Measurements from ENCODE around the gene ABCC8. TPM values are rescaled to one million over a fixed set of nuclear protein-coding genes. Genes with fewer than 3 reads are reported as not detected.

Gene ABCC8
- total and polyA plus RNA-seq, 2 of the 8 experiments (the other 6 are each of a cell fraction or from before 2014, with no cell fraction given) = 3.7 to 4.9 TPM

DNA sequence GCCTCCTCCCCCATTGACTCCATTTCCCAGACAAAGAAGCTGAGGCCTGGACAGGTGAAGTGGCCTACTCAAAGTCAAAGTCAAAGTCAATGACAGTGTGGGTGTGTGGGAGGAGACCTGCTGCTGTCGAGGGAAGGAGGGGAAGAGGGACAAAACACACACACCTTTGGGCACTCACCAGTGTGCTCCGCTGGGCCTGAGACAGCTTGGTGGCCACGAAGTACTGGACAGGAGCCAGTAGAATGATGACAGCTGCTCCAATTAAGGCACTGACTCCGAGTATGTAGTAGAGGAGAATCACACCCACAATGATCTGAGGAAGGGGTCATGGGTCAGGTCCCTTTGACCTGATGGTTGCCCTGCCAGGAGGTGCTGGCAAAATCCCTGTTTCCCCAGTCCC lies 33.6 kb downstream of the ABCC8 start:
- ChIA-PET POLR2A (ENCODE audit: partially characterized antibody) (no interaction called here), CTCF (ENCODE audit: partially characterized antibody) (interaction anchor here (0.8 to 1.6 kb wide), 5 partner anchors 14 to 51 kb away, joined by 3 to 4 read pairs (median 3); no protein-coding TSS in a partner anchor)
- H4K8ac ChIP-seq (ENCODE audit: extremely low read depth, insufficient read depth, low read length) = no peak overlapping the region; the same call in 1 of the 2 replicates
- H2BK15ac ChIP-seq (ENCODE audit: low read length) = no peak overlapping the region
- no peak overlapping the region for H2AFZ ChIP-seq (ENCODE audit: low read length)
- H3K4me2 ChIP-seq (ENCODE audit: insufficient read depth in 1 of 2, low read depth in 2 of 2, low read length in 2 of 2) = no peak overlapping the region
- no peak overlapping the region for H3K9ac ChIP-seq (replicated peaks in 1 of 4; ENCODE audit: extremely low read depth in 1 of 4, low read depth in 3 of 4, low read length in 3 of 4)
- no peak overlapping the region for H3K4me3 ChIP-seq (ENCODE audit: extremely low read depth in 1 of 4, insufficient read depth in 2 of 4, low read depth in 3 of 4, low read length in 4 of 4)
- H3K79me1 ChIP-seq (ENCODE audit: low read depth, low read length) = no peaks in the 10 kb centered on the region
- H4K5ac ChIP-seq (ENCODE audit: insufficient read length, low read depth, low read length) = no peak overlapping the region
- H4K20me1 ChIP-seq (replicated peaks in 1 of 2; ENCODE audit: control insufficient read depth in 1 of 2, insufficient read depth in 2 of 2, low read length in 2 of 2) = no peaks in the 10 kb centered on the region
- H3K79me2 ChIP-seq (ENCODE audit: control insufficient read depth in 1 of 2, insufficient read depth in 2 of 2, low read length in 2 of 2) = no peaks in the 10 kb centered on the region
- no peak overlapping the region for H3K18ac ChIP-seq (ENCODE audit: extremely low read depth, low read length)
- no peak overlapping the region for H2BK12ac ChIP-seq (ENCODE audit: low read depth, low read length)
- no peak overlapping the region for H3K27ac ChIP-seq (ENCODE audit: low read depth, low read length)
- H3K36me3 ChIP-seq (ENCODE audit: control insufficient read depth in 2 of 4, insufficient read depth in 4 of 4, low read length in 3 of 4) = no peaks in the 10 kb centered on the region
- no peak overlapping the region for H2BK5ac ChIP-seq (ENCODE audit: low read depth, low read length)
- no peak overlapping the region for H3K14ac ChIP-seq (ENCODE audit: insufficient read length)
- FAIRE-seq = no peak
- H3K27me3 ChIP-seq (replicated peaks in 1 of 4; ENCODE audit: control insufficient read depth in 3 of 4, extremely low read depth in 1 of 4, insufficient read depth in 3 of 4, low read length in 3 of 4) = peaks cover 1 to 27% (median 25%) of the 10 kb centered on the region in 4 experiments; a peak in 6 of 7 replicates
- H3K23ac ChIP-seq (ENCODE audit: insufficient read length) = no peak overlapping the region
- H3K23me2 ChIP-seq (ENCODE audit: low read depth, low read length) = no peaks in the 10 kb centered on the region
- 82% methylated on average over 4 of the region's 4 CpGs; no CpG with 5 or more reads in 1 of the 2 experiments for WGBS, 2 experiments (ENCODE audit: extremely low coverage in 1 of 2, insufficient coverage in 1 of 2, insufficient read length in 1 of 2, insufficient replicate concordance in 2 of 2, low coverage in 1 of 2, low lambda C conversion rate in 2 of 2, missing lambda C conversion rate in 1 of 2)
- H3K56ac ChIP-seq (replicated peaks; ENCODE audit: insufficient read length, low read depth, low read length) = no peak overlapping the region
- no peak overlapping the region for H3K4ac ChIP-seq (replicated peaks; ENCODE audit: insufficient read length, low read depth, low read length)
- no peak overlapping the region for H2BK20ac ChIP-seq (ENCODE audit: low read length)
- no peak overlapping the region for H2BK120ac ChIP-seq (replicated peaks; ENCODE audit: low read depth, low read length)
- peaks cover 0 to 4% (median 1%) of the 10 kb centered on the region in 4 experiments; a peak in 4 of 7 replicates for H3K4me1 ChIP-seq (replicated peaks in 1 of 4; ENCODE audit: control insufficient read depth in 3 of 4, insufficient read depth in 4 of 4, low read length in 3 of 4)
- DNase-seq (ENCODE audit: low read depth in 1 of 2, low spot score in 2 of 2) = no peak
- H4K91ac ChIP-seq (replicated peaks; ENCODE audit: insufficient read length, low read length) = no peak overlapping the region
- H2AK5ac ChIP-seq (ENCODE audit: low read depth, low read length) = no peak overlapping the region
- H3K9me3 ChIP-seq (ENCODE audit: insufficient read depth in 2 of 2, low read depth in 1 of 2, low read length in 1 of 2) = no peaks in the 10 kb centered on the region; a peak in 1 of 4 replicates
- TF ChIP-seq ATF2 (IDR thresholded peaks at IDR 0.05; ENCODE audit: low read length) (no peak), CTBP2 (IDR thresholded peaks at IDR 0.05; ENCODE audit: borderline replicate concordance, insufficient read depth, insufficient read length, low read length) (no peak), TAF1 (IDR thresholded peaks at IDR 0.05; ENCODE audit: low read depth, low read length) (no peak), SP1 (IDR thresholded peaks at IDR 0.05; ENCODE audit: low read depth, low read length) (no peak), RNF2 (IDR thresholded peaks at IDR 0.05; ENCODE audit: borderline replicate concordance, low read depth, low read length, missing control alignments, poor library complexity, severe bottlenecking) (no peak), YY1 (IDR thresholded peaks at IDR 0.05; ENCODE audit: low read depth, low read length) (no peak), FOSL1 (IDR thresholded peaks at IDR 0.05; ENCODE audit: insufficient read depth, low read depth, low read length) (no peak), TBP (IDR thresholded peaks at IDR 0.05; ENCODE audit: low read depth, low read length) (no peak), KDM5A (IDR thresholded peaks at IDR 0.05; ENCODE audit: low read length) (no peak), PHF8 (conservative IDR thresholded peaks at IDR 0.05; ENCODE audit: low read depth, low read length) (no peak), NRF1 (IDR thresholded peaks at IDR 0.05; ENCODE audit: low read depth, low read length) (no peak)
- TF ChIP-seq, protein P1, sequence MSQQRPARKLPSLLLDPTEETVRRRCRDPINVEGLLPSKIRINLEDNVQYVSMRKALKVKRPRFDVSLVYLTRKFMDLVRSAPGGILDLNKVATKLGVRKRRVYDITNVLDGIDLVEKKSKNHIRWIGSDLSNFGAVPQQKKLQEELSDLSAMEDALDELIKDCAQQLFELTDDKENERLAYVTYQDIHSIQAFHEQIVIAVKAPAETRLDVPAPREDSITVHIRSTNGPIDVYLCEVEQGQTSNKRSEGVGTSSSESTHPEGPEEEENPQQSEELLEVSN (IDR thresholded peaks at IDR 0.05) = no peak
